ENCODE measurements around the gene TRMT61A. TPM values are rescaled to one million over a fixed set of nuclear protein-coding genes. Genes with fewer than 3 reads are reported as not detected.
A peak's percentile ranks its signal among the peaks of the same experiment; 100 is the strongest.

The TRMT61A gene
- total RNA-seq, 1 donor, result 8.2 TPM

DNA sequence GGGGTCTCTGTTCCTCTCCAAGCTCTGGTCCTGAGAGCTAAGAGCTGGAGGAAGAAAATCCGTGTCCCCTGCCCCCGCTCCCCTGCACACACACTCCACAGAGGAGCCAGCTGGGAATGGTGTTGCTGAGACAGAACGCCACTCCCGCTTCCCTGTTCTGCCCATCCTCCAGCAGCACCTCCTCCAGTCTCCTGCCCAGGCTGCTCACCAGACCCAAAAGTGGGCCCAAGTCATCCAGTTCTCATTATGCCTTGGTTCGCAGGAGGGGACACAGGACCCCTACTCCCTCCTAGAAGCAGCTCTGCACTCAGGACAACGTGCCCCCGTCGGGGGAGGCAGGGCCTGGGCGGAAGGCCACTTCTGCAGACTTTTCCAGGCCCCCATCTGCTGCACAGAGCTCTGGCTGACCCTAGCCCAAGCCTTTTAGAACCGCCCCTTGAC, 830 bp upstream of the TRMT61A start:
- H3K4me3 ChIP-seq (ENCODE audit: low read depth, low read length), result peak overlapping the region; percentile 61
- TF ChIP-seq, protein P1, sequence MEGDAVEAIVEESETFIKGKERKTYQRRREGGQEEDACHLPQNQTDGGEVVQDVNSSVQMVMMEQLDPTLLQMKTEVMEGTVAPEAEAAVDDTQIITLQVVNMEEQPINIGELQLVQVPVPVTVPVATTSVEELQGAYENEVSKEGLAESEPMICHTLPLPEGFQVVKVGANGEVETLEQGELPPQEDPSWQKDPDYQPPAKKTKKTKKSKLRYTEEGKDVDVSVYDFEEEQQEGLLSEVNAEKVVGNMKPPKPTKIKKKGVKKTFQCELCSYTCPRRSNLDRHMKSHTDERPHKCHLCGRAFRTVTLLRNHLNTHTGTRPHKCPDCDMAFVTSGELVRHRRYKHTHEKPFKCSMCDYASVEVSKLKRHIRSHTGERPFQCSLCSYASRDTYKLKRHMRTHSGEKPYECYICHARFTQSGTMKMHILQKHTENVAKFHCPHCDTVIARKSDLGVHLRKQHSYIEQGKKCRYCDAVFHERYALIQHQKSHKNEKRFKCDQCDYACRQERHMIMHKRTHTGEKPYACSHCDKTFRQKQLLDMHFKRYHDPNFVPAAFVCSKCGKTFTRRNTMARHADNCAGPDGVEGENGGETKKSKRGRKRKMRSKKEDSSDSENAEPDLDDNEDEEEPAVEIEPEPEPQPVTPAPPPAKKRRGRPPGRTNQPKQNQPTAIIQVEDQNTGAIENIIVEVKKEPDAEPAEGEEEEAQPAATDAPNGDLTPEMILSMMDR (IDR thresholded peaks at IDR 0.05; ENCODE audit: insufficient read depth, low read depth, low read length), result no peak
- DNase-seq (ENCODE audit: low read depth), result peak; percentile 29

DNA sequence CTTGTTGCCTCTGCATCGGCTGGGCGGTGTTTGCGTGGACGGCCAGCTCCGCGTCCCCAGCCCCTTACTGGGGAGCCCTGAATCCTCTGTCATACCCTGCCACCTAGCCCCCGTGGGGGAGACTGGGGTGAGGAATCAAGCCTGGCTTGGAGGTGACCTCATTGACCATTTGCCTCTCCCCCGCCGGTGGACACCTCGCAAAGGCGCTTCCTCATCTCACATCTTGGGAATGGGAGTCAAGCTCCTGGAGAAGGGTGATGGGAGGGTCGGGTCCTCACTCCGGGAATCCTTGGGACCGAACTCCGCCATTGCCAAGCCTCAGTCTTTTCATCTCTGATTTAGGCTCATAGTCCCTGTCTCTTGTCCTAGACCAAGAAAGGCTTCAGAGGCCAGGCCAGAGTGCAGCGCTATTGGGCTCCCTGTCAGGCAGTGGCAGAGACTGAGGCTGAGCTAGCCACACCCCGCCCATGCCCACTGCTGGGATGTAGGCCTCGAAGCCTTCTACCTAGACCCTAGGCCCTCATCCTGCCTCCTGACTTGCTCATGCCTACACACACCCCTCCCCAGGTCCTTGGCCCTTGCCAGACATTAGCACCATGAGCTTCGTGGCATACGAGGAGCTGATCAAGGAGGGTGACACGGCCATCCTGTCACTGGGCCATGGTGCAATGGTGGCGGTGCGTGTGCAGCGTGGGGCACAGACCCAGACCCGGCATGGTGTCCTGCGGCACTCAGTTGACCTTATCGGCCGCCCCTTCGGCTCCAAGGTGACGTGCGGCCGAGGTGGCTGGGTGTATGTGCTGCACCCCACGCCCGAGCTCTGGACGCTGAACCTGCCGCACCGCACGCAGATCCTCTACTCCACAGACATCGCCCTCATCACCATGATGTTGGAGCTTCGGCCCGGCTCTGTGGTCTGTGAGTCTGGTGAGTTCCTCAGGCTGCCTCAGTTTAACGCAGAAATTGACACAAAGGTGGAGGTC, 678 bp downstream of the TRMT61A start:
- DNase-seq (ENCODE audit: low read depth), result no peak
- peak overlapping the region; percentile 77 for H3K4me3 ChIP-seq (ENCODE audit: low read depth, low read length)
- TF ChIP-seq, protein P1 (IDR thresholded peaks at IDR 0.05; ENCODE audit: insufficient read depth, low read depth, low read length), result no peak

DNA sequence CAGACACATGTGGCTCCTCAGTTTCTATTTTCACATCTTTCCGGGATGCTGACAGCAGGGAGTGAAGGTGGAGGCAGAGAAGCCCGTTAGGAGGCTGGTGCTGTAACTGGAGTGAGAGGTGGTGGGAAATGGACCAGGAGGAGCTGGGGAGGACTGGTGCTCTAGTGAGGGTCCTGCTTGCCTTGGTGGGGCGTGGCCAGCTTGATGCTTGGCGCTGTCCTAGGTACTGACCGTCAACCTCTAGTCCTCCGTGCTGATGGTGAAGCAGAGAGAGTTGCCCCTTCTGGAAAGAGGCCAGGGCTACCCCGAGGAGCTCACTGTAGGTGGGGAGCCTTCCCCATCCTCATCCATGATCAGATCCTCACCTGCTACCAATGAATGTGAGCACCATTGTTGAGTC, 1.4 kb downstream of the TRMT61A start:
- TF ChIP-seq, protein P1 (IDR thresholded peaks at IDR 0.05; ENCODE audit: insufficient read depth, low read depth, low read length), result no peak
- no peak overlapping the region for H3K4me3 ChIP-seq (ENCODE audit: low read depth, low read length)
- peak; percentile 38 for DNase-seq (ENCODE audit: low read depth)

DNA sequence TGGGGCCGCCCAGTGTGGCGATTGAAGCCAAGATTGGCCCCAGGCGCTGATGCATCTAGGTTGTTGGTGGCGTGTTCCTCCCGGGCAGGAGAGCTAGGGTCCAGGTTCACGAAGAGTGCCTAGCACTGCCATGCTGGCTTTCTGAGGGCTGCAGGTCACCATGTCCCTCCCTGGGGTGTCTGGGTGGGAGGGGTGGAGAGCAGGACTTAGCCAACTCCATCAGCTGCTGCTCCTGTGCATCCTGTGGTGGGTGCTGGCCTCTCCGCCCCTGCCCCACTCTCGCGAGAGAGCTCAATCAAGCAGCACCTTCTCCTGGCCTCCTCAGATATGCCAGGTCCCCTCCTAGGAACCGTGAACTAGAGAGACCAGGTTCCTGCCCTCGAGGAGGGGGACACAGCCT, 1.8 kb downstream of the TRMT61A start:
- no peak overlapping the region for H3K4me3 ChIP-seq (ENCODE audit: low read depth, low read length)
- TF ChIP-seq, protein P1 (IDR thresholded peaks at IDR 0.05; ENCODE audit: insufficient read depth, low read depth, low read length), result no peak
- DNase-seq (ENCODE audit: low read depth), result no peak

DNA sequence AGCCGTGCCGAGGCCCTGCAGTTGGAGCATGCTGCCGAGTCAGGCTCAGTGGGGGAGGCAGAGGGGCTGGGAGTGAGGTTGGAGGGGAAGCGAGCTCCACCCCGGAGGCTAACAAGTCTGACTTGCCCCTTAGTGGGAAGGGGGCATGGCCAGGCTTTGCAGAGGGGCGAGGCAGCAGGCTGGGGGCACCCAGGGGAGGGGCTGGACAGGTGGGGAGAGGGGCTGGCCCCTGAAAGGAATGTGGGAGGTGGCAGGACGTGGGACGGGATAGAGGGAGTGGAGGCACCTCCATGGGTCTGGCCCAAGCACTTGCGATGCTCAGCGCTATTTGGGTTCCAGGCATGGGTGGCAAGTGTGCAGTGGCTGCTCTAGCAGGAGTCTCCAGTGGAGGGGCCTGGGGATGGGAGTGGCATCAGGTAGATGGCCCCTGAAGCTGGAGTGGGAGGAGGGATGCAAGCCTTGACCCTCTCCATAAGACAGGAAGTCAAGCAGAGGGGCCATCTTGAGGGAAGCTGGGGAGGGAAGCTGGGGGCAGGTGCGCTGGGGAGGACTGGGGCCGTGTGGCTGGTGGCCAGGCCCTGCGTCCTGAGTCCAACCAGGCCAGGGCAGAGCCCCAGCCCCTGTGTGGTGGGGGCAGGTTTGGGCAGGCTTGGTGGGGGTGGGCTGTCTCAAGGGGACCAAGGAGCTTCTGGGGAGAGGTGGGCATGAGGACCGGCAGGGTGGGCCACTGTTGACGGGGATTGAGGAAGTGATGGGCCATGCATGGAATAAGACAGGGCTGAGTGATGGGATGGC, 2.6 kb downstream of the TRMT61A start:
- no peak overlapping the region for H3K4me3 ChIP-seq (ENCODE audit: low read depth, low read length)
- TF ChIP-seq, protein P1 (IDR thresholded peaks at IDR 0.05; ENCODE audit: insufficient read depth, low read depth, low read length), result no peak
- DNase-seq (ENCODE audit: low read depth), result no peak

DNA sequence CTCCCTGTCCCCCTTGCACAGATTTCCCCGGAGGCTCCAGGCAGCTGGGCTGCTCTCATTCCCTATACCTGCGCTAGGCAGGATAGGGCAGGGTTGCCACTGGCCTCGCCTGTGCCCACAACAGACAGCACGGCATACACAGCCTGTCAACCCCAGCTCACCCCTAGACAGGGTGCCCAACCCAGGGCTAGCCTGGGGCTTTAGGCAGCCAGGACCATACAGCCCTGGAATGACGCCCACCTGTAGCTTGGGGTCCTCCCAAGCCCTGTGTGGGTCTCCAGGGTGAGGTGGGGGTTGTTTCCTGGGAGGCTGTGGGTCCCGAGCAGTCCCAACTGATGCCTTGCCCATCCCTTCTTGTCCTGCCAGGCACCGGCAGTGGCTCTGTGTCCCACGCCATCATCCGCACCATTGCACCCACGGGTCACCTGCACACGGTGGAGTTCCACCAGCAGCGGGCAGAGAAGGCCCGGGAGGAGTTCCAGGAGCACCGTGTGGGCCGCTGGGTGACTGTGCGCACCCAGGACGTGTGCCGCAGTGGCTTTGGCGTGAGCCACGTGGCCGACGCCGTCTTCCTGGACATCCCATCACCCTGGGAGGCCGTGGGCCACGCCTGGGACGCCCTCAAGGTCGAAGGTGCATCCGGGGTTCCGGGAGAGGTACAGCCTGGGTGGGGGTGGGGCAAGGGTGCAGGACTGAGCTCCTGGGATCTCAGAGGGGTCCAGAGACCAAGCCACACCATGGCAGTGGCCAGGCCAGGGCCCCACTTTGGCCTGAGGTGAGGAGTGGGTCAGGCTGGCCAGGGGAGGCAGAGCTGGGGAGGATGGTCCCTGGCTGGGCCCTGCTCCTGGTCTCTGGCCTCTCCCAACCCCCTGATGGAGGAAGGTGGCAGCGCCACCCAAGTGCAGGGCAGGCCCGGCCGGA, 3.5 kb downstream of the TRMT61A start:
- H3K4me3 ChIP-seq (ENCODE audit: low read depth, low read length), result no peak overlapping the region
- DNase-seq (ENCODE audit: low read depth), result no peak
- TF ChIP-seq, protein P1 (IDR thresholded peaks at IDR 0.05; ENCODE audit: insufficient read depth, low read depth, low read length), result no peak

Data from fibroblast of villous mesenchyme (primary cell).